ENCODE results near the gene GGT5.
"Not testable (repeated sequence)": the region's sequence is repeated elsewhere in the genome, so short reads cannot be mapped to it uniquely, and the experiment has no call there.

DNA sequence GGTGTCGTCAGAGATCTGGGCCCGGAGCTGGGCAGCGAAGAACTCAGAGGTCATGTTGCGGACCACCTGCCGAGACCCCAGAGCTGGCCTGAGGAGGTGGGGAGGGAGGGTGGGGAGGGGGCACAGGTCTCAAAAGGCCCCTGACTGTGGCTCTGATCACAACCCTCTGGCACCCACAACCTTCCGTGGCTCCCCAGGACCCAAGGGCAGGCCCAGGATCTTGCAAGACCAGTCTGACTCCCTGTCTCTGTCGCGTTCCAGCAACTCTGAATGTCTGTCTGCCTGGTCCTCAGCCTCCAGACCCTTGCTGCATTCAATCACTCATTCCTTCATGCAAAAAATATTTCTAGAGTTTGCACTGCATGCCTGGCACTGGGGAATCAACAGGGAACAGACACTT, 4.5 kb upstream of the GGT5 start:
- not testable (repeated sequence) for TF ChIP-seq PAX5 (IDR thresholded peaks at IDR 0.05; ENCODE audit: insufficient read depth, low read length, severe bottlenecking); POLR2A (IDR thresholded peaks at IDR 0.05; ENCODE audit: low read depth, low read length); POLR2AphosphoS5 (IDR thresholded peaks at IDR 0.05; ENCODE audit: low read depth, low read length); SPI1 (IDR thresholded peaks at IDR 0.05; ENCODE audit: low read depth, low read length); TAF1 (IDR thresholded peaks at IDR 0.05; ENCODE audit: low read depth, low read length); POU2F2 (IDR thresholded peaks at IDR 0.05; ENCODE audit: low read depth, low read length)

Measured in GM12891 (cell line).